Muscle of back (tissue), 13 donors: ENCODE results near the gene SEPTIN14. TPM values are rescaled to one million over a fixed set of nuclear protein-coding genes. Genes with fewer than 3 reads are reported as not detected.
"Not testable (repeated sequence)": the region's sequence is repeated elsewhere in the genome, so short reads cannot be mapped to it uniquely, and the experiment has no call there.

Source experiments
- DNase-seq, 3 donors: peaks; one replicate each; pipeline versions ENCODE4 v3.0.0 to v3.0.0-alpha.2; 2013
- long read RNA-seq, 9 donors: transcript quantifications; one replicate each; lab custom pipeline, GENCODE V29; 2026
- polyA plus RNA-seq, 10 donors: library from polyadenylated mRNA; unstranded; fragments of 120-200 nt; gene quantifications; one replicate each; pipeline ENCODE4 v1.2.1, GENCODE V29; 2013; ENCODE audit not compliant: insufficient read length in 10 of 10

The SEPTIN14 gene
- polyA plus RNA-seq, result under 1 TPM; 0.05 to 0.39 (median 0.14) TPM
- long read RNA-seq, donor 1, result 0 reads
- long read RNA-seq, donor 2, result 0 reads
- long read RNA-seq, donor 3, result 0 reads
- long read RNA-seq, donor 4, result 0 reads
- long read RNA-seq, donor 5, result 0 reads
- long read RNA-seq, donor 6, result 0 reads
- long read RNA-seq, donor 7, result 0 reads
- long read RNA-seq, donor 8, result 0 reads
- long read RNA-seq, donor 9, result 0 reads

DNA sequence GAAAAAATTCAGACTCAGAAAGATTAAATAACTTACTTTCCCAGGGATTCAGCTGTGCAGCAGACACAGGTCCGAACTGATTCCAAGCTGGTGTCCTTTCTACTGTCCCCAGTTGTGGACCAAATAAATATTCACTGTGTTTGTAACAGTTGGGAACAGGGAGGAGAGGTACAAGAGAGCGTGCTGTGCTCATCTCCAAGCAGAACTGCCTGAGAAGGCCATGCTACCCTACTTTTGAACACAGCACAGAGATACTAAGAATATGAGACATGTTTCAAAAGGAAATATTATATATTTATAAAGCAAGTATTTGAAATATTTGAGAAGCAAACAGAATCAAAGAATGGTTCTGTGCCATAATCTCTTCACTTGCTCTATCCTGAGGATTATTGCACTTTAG is at the start of gene SEPTIN14:
Gene SEPTIN14, minus strand, starts transcription at position 101 of the 400 bp plus-strand sequence. CDS start 756 bp downstream, outside the sequence.
- DNase-seq, result not testable (repeated sequence)

GRCh38 chr7:55903985-55904759 is 41.6 kb upstream of the SEPTIN14 start:
- DNase-seq, result no peak

DNA sequence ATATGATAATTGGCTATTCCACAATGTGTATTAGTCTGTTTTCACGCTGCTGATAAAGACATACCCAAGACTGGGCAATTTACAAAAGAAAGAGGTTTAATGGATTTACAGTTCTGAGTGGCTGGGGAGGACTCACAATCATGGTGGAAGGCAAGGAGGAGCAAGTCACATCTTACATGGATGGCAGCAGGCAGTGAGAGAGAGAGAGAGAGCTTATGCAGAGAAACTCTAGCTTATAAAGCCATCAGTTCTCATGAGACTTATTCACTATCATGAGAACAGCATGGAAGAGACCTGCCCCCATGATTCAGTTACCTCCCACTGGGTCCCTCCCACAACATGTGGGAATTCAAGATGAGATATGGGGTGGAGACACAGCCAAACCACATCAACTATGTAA is 38.5 kb upstream of the SEPTIN14 start:
- DNase-seq, result not testable (repeated sequence)

DNA sequence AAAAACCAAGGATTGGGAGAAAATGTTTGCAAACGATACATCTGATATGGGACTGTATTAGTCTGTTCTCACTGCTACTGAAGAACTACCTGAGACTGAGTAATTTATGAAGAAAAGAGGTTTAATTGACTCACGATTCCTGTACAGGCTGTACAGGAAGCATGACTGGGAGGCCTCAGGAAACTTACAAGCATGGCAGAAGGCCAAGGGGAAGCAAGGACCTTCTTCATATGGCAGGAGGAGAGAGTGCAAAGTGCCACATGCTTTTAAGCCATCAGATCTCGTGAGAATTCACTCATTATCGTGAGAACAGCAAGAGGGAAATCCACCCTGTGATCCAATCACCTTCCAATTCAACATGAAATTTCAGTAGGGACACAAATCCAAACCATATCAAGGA is 35.7 kb upstream of the SEPTIN14 start:
- DNase-seq, result no peak

DNA sequence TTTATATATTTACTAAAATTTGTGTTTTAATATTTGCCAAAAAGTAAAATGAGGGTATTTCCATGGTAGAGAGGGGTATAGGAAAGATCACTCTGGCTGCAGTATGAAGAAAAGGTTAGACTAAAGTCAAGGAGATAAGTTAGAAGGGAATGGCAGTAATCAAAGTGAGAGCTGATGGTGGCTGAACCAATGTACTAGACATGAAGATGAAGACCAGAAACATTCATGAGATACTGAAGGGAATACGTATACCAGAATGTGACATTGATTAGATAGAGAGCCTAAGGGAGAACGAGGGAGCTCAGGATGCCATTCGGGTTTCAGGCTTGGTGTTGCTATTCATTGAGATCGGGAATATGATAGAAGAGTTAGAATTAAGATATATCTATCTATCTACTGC is 32.5 kb upstream of the SEPTIN14 start:
- no peak for DNase-seq

DNA sequence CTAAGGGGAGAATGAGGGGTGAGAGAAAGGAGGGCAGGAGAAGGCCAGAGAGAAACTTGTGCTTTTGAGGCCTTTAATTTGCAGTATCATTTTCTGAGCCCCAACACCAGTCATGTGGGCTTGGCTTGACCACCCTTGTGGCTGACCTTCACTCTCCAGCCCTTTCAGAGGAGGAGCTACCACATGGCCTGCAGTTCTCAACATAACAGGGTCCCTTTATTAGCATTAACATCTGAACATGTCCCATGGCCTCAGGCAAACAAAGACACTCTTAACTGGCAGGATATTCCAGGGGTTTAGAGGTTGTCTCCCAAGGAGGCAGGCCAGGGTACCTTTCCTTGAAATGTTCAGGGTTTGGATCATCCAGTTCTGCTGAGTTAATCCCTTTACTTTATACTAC is 31.4 kb upstream of the SEPTIN14 start:
- no peak for DNase-seq

DNA sequence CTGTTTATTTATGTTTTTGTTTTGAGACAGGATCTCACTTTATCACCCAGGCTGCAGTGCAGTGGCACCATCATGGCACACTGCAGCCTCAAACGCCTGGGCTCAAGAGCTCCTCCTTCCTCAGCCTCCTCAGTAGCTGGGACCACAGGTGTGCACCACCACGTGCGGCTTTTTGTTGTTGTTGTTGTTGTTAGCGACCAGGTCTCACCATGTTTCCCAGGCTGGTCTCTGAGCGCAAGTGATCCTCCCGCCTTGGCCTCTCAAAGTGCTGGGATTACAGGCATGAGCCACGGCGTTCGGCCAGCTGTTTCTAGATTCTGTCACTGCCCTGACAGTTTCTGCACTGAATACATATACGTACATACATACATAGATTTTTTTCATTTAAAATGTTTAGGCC is 25.8 kb upstream of the SEPTIN14 start:
- DNase-seq, result peak in 1 of 3 donors; percentile 24

DNA sequence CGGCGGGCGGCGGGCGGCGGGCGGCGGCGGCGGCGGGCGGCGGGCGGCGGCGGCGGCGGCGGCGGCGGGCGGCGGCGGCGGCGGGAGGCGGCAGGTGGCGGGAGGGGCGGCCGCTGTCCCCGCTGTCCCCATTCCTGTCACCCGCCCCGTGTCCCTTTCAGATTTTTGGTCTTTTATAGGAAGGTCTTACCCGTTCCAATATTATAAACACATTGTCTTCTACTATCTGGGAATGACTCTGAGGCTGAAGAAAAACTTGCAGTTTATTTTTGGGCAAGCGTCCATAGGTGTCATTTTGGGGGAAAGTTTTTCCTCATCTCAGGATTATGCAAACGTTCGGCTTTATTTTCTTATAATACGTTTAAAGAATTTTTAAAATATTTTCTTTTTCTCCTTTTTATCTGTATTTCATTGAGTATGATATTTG is 25.3 kb upstream of the SEPTIN14 start:
- DNase-seq, result peak; percentile 17 to 54 (median 28)

DNA sequence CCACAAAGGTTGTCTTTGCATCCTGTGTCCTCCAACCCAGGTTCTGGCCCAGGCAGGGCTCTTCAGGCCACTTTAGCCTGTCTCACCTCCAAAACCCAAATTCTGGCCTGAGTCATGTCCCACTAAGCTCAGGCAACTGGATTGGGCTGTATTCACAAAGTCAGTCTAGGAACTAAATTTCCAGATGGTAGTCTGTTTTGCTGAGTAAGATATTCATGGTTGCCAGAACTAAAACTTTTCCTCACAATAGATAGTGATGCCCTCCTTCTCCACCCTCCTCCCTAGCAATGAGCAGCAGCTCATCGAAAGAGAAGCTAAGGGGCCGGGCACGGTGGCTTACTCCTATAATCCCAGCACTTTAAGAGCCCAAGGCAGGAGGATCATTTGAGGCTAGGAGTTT is 21.8 kb upstream of the SEPTIN14 start:
- no peak for DNase-seq

GRCh38 chr7:55878691-55879090 is 16.1 kb upstream of the SEPTIN14 start:
- DNase-seq, result no peak

DNA sequence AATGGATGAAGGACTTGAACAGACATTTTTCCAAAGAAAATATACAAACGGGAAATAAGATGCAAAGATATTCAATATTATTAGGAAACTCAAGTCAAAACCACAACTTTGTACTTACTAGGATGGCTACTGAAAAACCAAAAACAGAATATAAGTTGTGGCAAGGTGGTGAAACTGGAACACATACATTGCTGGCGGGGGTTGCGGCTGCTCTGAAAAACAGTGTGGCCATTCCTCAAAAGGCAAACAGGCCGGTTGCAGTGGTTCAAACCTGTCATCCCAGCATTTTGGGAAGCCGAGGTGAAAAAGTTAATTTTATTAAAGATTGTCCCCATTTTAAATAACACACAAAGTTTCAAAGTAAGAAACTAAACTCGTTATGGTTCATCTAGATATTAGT is 14.8 kb upstream of the SEPTIN14 start:
- no peak for DNase-seq

DNA sequence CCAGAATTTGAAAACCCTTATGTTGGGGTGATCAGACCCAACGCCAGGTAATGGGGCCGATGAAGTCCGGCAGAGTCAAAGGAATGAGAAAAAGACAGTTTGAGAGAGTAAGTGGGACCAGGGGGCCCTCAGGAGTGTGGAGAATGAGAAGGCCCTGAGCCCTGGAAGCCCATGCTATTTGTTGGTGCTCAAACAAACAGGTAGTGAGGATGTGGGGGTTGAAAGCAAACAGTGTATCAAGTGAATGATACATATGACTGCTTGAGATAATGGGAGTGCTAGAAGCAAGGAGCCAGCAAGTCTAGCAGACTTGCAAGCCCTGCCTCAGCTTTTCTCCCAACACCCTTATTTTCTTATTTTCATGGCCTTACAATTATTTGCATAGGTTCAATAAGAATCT is 11.2 kb upstream of the SEPTIN14 start:
- DNase-seq, result no peak

DNA sequence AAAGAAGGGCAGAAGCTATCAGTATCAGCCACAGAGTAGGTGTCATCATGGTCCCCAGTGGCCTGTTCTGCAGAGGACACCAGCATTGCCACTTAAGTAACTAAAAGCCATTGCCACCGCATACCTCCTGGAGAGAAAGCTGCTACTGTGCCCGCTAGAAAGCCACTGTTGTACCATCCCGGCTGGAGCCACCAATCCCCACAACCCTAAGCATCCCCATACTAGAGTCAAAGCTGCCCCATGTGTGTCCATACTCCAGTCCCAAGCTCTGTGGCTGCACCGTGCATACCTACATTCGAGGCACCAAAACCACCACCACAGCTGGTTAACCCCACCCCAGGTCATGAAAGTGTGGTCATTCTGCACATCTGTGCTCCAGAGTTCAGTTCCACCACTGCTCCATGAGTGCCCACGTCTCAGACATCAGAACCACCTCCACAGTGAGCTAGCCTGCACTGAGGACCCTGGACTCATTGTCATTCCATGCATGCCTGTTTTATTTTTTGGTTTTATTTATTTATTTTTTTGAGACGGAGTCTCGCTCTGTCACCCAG is 9.5 kb upstream of the SEPTIN14 start:
- DNase-seq, result no peak

DNA sequence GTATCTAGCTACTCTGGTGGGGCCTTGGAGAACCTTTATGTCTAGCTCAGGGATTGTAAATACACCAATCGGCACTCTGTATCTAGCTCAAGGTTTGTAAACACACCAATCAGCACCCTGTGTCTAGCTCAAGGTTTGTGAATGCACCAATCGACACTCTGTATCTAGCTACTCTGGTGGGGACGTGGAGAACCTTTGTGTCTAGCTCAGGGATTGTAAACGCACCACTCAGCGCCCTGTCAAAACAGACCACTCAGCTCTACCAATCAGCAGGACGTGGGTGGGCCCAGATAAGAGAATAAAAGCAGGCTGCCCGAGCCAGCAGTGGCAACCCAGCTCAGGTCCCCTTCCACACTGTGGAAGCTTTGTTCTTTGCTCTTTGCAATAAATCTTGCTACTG is 6.4 kb upstream of the SEPTIN14 start:
- not testable (repeated sequence) for DNase-seq

- not testable (repeated sequence) for DNase-seq
Observed at GRCh38 chr7:55845164-55845563, 17.4 kb downstream of the SEPTIN14 start.

GRCh38 chr7:55838595-55838994 is 24.0 kb downstream of the SEPTIN14 start:
- no peak for DNase-seq

DNA sequence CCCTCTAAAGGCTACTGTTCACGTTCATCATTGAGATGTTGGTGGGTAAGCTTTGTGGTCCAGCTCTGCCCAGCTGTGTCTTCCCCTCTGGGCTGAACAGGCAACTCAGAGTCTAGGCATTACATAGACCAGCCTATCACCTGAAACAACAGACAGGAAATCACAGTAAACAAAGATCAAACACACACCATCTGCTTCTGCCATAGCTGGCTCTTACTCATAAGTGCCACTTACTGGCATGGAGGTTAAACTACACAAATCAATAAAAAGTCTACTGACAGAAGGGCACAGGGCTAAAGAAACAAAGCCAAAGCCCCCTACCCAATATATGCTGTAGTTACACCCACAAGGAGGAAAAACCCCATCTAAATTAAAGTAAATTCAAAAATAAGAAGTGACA is 35.0 kb downstream of the SEPTIN14 start:
- DNase-seq, result no peak

GRCh38 chr7:55818686-55819085 is 43.9 kb downstream of the SEPTIN14 start:
- no peak for DNase-seq

DNA sequence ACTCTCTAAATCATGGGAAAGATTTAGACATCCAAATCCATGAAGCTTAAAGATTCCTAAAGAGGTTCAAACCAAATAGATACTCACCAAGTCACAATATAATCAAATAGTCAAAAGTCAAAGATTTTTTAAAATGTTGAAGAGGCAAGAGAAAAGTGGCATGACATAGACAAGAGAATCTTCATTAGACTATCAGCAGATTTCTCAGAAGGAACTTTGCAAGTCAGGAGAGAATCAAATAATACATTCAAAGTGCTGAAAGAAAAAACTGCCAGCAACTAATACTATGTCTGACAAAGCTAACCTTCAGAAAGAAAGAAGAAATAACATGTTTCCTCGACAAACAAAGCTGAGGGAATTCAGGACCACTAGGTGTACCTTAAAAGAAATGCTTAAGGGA is 65.3 kb downstream of the SEPTIN14 start:
- DNase-seq, result not testable (repeated sequence)

DNA sequence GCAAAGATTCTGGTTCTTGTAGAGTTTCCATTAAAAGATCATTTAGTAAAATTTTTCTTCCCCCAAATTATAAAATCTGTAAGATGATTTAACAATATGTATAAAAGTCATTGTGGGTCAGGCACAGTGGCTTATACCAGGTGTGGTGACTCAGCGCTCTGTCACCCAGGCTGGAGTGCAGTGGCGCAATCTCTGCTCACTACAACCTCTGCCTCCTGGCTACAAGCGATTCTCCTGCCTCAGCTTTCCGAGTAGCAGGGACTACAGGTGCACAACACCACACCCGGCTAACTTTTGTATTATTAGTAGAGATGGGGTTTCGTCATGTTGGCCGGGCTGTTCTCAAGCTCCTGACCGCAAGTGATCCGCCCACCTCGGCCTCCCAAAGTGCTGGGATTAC is 68.0 kb downstream of the SEPTIN14 start:
- no peak for DNase-seq

- no peak for DNase-seq
Observed at GRCh38 chr7:55792048-55792447, 70.5 kb downstream of the SEPTIN14 start.

DNA sequence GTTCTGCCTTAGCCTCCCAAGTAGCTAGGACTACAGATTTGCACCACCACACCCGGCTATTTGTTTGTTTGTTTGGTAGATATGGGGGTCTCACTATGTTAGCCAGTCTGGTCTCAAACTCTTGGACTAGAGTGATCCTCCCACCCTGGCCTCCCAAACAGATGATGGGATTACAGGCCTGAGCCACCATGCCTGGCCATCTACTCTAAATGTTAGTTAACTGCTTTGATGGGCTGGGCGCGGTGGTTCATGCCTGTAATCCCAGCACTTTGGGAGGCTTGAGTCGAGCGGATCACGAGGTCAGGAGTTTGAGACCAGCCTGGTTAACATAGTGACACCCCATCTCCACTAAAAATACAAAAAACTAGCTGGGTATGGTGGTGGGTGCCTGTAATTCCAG is 74.8 kb downstream of the SEPTIN14 start:
- DNase-seq, result no peak

GRCh38 chr7:55786901-55787300 is 75.7 kb downstream of the SEPTIN14 start:
- no peak for DNase-seq
